Measurements from ENCODE around the gene RPP38. TPM values are rescaled to one million over a fixed set of nuclear protein-coding genes. Genes with fewer than 3 reads are reported as not detected.

The RPP38 gene
- total RNA-seq, 1 experiment from 2014 or later: 30.8 TPM

DNA sequence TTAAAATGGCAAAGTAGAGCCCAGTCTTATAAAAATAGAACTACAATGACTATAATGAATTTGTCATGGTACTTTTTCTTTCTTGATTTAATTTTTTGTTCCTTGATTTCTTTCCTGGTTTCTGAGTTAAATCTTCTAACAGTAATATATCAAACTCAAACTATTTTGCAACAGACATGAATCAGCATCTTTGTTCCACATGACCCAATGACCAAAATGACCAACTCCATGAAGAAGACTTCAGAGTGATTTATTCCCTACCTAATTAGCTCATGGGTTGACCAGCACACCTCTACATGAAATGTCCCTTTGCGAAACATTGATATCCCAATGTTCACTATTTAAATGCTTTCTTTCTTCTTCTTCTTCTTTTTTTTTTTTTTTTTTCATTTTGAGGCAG lies 40.5 kb downstream of the RPP38 start:
- intact Hi-C loops (cut with micrococcal nuclease): no loop called here
- H3K27ac Mint-ChIP-seq (ENCODE audit: low read depth, unreplicated experiment): peak overlapping the region; percentile 19
- POLR2A ChIA-PET: interaction anchor here (0.6 kb wide), 1 partner anchor 32 kb away, joined by 3 read pairs; no protein-coding TSS in a partner anchor
- no peaks in the 10 kb centered on the region for H3K4me1 Mint-ChIP-seq (ENCODE audit: insufficient read depth, unreplicated experiment)
- DNase-seq (ENCODE audit: unreplicated experiment): peak; percentile 3
- TF ChIP-seq, protein P1, sequence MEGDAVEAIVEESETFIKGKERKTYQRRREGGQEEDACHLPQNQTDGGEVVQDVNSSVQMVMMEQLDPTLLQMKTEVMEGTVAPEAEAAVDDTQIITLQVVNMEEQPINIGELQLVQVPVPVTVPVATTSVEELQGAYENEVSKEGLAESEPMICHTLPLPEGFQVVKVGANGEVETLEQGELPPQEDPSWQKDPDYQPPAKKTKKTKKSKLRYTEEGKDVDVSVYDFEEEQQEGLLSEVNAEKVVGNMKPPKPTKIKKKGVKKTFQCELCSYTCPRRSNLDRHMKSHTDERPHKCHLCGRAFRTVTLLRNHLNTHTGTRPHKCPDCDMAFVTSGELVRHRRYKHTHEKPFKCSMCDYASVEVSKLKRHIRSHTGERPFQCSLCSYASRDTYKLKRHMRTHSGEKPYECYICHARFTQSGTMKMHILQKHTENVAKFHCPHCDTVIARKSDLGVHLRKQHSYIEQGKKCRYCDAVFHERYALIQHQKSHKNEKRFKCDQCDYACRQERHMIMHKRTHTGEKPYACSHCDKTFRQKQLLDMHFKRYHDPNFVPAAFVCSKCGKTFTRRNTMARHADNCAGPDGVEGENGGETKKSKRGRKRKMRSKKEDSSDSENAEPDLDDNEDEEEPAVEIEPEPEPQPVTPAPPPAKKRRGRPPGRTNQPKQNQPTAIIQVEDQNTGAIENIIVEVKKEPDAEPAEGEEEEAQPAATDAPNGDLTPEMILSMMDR (IDR thresholded peaks at IDR 0.05; ENCODE audit: unreplicated experiment): no peak
- CTCF ChIA-PET: interaction anchor here (0.6 to 1.1 kb wide), 2 partner anchors 10 to 1354 kb away, joined by 3 read pairs; no protein-coding TSS in a partner anchor
- no peaks in the 10 kb centered on the region for H3K27me3 Mint-ChIP-seq (ENCODE audit: insufficient read depth, unreplicated experiment)
- no peaks in the 10 kb centered on the region for H3K9me3 Mint-ChIP-seq (ENCODE audit: unreplicated experiment)
- BruUV-seq (replicated peaks): no TSS peak
- no peak overlapping the region for H3K4me3 Mint-ChIP-seq (ENCODE audit: unreplicated experiment)
- peaks cover 22% of the 10 kb centered on the region for H3K36me3 Mint-ChIP-seq (ENCODE audit: insufficient read depth, unreplicated experiment)

GRCh38 chr10:15140698-15141097 lies 43.5 kb downstream of the RPP38 start:
- BruUV-seq (replicated peaks): no TSS peak
- Mint-ChIP-seq H3K36me3 (ENCODE audit: insufficient read depth, unreplicated experiment) (peaks cover 6% of the 10 kb centered on the region), H3K9me3 (ENCODE audit: unreplicated experiment) (no peaks in the 10 kb centered on the region), H3K27ac (ENCODE audit: low read depth, unreplicated experiment) (no peak overlapping the region), H3K4me3 (ENCODE audit: unreplicated experiment) (no peak overlapping the region), H3K4me1 (ENCODE audit: insufficient read depth, unreplicated experiment) (no peaks in the 10 kb centered on the region), H3K27me3 (ENCODE audit: insufficient read depth, unreplicated experiment) (no peaks in the 10 kb centered on the region)
- POLR2A ChIA-PET: no interaction called here
- TF ChIP-seq, protein P1 (IDR thresholded peaks at IDR 0.05; ENCODE audit: unreplicated experiment): no peak
- intact Hi-C loops (cut with micrococcal nuclease): no loop called here
- DNase-seq (ENCODE audit: unreplicated experiment): no peak
- CTCF ChIA-PET: no interaction called here

- peak overlapping the region; percentile 54 for H3K27ac Mint-ChIP-seq (ENCODE audit: low read depth, unreplicated experiment)
- H3K4me3 Mint-ChIP-seq (ENCODE audit: unreplicated experiment): no peak overlapping the region
- DNase-seq (ENCODE audit: unreplicated experiment): no peak
- CTCF ChIA-PET: interaction anchor here (0.9 to 1.9 kb wide), 2 partner anchors 24 to 36 kb away, joined by 4 to 7 read pairs; no protein-coding TSS in a partner anchor
- peaks cover 6% of the 10 kb centered on the region for H3K36me3 Mint-ChIP-seq (ENCODE audit: insufficient read depth, unreplicated experiment)
- intact Hi-C loops (cut with micrococcal nuclease): no loop called here
- POLR2A ChIA-PET: interaction anchor here (0.7 to 0.9 kb wide), 2 partner anchors 9 to 20 kb away, joined by 3 read pairs; no protein-coding TSS in a partner anchor
- H3K27me3 Mint-ChIP-seq (ENCODE audit: insufficient read depth, unreplicated experiment): no peaks in the 10 kb centered on the region
- no TSS peak for BruUV-seq (replicated peaks)
- no peaks in the 10 kb centered on the region for H3K9me3 Mint-ChIP-seq (ENCODE audit: unreplicated experiment)
- TF ChIP-seq, protein P1 (IDR thresholded peaks at IDR 0.05; ENCODE audit: unreplicated experiment): no peak
- H3K4me1 Mint-ChIP-seq (ENCODE audit: insufficient read depth, unreplicated experiment): no peaks in the 10 kb centered on the region
These were observed 44.2 kb downstream of the RPP38 start for GRCh38 chr10:15141136-15142054.

DNA sequence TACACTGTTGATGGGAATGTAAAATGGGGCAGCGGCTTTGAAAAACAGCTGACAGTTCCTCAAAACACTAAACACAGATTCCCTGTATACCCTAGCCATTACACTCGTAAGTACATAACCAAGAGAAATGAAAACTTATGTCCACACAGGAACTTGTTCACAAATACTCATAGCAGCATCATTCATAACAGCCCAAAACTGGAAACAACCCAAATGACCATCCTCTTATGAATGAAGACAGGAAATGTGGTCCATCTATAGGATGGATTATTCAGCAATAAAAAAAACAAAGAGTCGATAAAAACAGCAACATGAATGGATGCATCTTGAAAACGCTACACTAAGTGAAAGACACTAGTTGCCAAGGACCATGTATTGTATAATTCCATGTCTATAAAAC lies 47.6 kb downstream of the RPP38 start:
- H3K27ac Mint-ChIP-seq (ENCODE audit: low read depth, unreplicated experiment): no peak overlapping the region
- no peak overlapping the region for H3K4me3 Mint-ChIP-seq (ENCODE audit: unreplicated experiment)
- no peak for DNase-seq (ENCODE audit: unreplicated experiment)
- ChIA-PET CTCF (interaction anchor here (0.5 kb wide), 1 partner anchor 37 kb away, joined by 3 read pairs; no protein-coding TSS in a partner anchor), POLR2A (no interaction called here)
- no peaks in the 10 kb centered on the region for H3K27me3 Mint-ChIP-seq (ENCODE audit: insufficient read depth, unreplicated experiment)
- intact Hi-C loops (cut with micrococcal nuclease): no loop called here
- no peaks in the 10 kb centered on the region for H3K4me1 Mint-ChIP-seq (ENCODE audit: insufficient read depth, unreplicated experiment)
- no peaks in the 10 kb centered on the region for H3K9me3 Mint-ChIP-seq (ENCODE audit: unreplicated experiment)
- no TSS peak for BruUV-seq (replicated peaks)
- TF ChIP-seq, protein P1 (IDR thresholded peaks at IDR 0.05; ENCODE audit: unreplicated experiment): no peak
- peaks cover 6% of the 10 kb centered on the region for H3K36me3 Mint-ChIP-seq (ENCODE audit: insufficient read depth, unreplicated experiment)

Measured in MCF 10A (cell line).